ENCODE measurements around the gene EPHX1. TPM values are rescaled to one million over a fixed set of nuclear protein-coding genes. Genes with fewer than 3 reads are reported as not detected.

EPHX1 gene
- polyA plus RNA-seq, 2 of the 4 experiments (the other 2 are of a cell fraction), result 150 to 252 TPM

DNA sequence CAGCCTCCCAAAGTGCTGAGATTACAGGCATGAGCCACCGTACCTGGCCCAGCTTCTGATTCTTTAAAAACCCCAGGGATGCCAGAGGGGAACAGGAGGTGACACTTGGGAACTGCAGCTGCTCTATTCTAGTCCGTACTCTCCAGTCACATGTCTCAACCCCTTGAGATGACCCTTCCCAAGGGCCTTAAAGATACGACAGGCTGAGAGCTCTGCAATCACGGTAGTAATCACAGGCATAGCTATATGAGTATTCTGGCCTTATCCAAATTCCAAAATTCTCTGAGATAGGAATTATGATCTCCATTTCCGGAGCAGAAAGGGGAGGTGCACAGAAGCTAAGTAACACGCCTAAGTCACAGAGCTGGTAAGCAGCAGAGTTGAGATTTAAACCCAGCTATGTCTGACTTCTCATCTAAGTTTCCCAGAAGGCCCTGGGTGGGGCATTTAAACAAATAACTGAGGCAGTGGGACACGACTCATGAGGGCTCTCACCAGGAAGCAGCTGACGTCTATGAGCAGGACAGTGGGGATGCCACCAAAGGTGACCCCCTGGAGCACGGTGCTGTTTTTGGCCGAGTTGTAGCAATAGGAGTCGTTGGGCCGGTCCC, 67.1 kb downstream of the EPHX1 start:
- ChIA-PET CTCF (interaction anchor here (0.5 to 19.4 kb wide), 19 partner anchors 11 to 402 kb away, joined by 3 to 207 read pairs (median 3); partner anchors contain the start of gene LEFTY1), POLR2A (no interaction called here)
- no peaks in the 10 kb centered on the region for H3K9me3 ChIP-seq
- TF ChIP-seq SREBF2 (IDR thresholded peaks at IDR 0.05) (no peak), KDM1A (IDR thresholded peaks at IDR 0.05; ENCODE audit: low read depth) (no peak), ESRRA (IDR thresholded peaks at IDR 0.05; ENCODE audit: borderline replicate concordance, low read length) (no peak), CEBPB (IDR thresholded peaks at IDR 0.05) (no peak), HOXA7 (CRISPR knock-in tag; IDR thresholded peaks at IDR 0.05) (no peak), EHMT2 (IDR thresholded peaks at IDR 0.05; ENCODE audit: low read depth) (no peak), RARB (CRISPR knock-in tag; IDR thresholded peaks at IDR 0.05) (no peak), MAFK (IDR thresholded peaks at IDR 0.05; ENCODE audit: partially characterized antibody) (no peak), ZSCAN20 (CRISPR knock-in tag; IDR thresholded peaks at IDR 0.05) (no peak), RAD21 (conservative IDR thresholded peaks at IDR 0.05 in 1 of 2, IDR thresholded peaks at IDR 0.05 in 1 of 2) (no peak)
- WGBS (ENCODE audit: missing lambda C conversion rate), result 90% methylated on average over 12 of the region's 12 CpGs
- H3K4me2 ChIP-seq, result no peak overlapping the region
- no peak overlapping the region for H3K4me3 ChIP-seq
- H3K27ac ChIP-seq, result no peak overlapping the region
- FAIRE-seq (no peak), ATAC-seq (no peak), DNase-seq (ENCODE audit: low read depth in 1 of 2, low spot score in 1 of 2) (no peak)
- peaks cover 28% of the 10 kb centered on the region for H3K4me1 ChIP-seq

DNA sequence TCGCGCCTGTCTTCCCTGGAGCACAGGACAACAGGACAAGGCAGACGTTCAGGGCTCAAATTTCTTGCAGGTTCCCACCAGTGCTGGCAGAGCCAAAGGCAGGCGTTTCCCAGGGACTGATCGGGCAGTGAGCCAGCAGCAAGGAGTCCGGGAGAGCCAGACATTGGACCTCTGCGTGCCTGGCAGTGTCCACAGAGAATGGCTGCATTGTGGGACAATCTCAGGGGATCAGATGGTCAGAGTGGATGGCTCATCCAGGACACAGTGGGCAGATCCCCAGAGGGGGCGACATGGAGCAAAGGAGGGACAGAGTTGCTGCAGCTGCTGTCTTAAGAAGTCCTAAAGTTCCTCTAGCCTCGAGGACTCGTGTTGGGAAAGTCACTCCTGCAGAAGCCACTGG, 67.7 kb downstream of the EPHX1 start:
- DNase-seq (ENCODE audit: low read depth in 1 of 2, low spot score in 1 of 2) (peak; percentile 56 to 64), FAIRE-seq (no peak), ATAC-seq (peak; percentile 65)
- H3K9me3 ChIP-seq, result no peaks in the 10 kb centered on the region
- no peak overlapping the region for H3K27ac ChIP-seq
- no peak overlapping the region for H3K4me2 ChIP-seq
- CTCF ChIA-PET, result interaction anchor here (0.5 to 19.4 kb wide), 20 partner anchors 12 to 403 kb away, joined by 3 to 207 read pairs (median 4); partner anchors contain the start of gene LEFTY1
- peaks cover 22% of the 10 kb centered on the region; the same call in 2 of the 3 replicates for H3K4me1 ChIP-seq
- 65% methylated on average over 9 of the region's 10 CpGs for WGBS (ENCODE audit: missing lambda C conversion rate)
- no peak overlapping the region for H3K4me3 ChIP-seq
- POLR2A ChIA-PET, result no interaction called here
- TF ChIP-seq RAD21 (conservative IDR thresholded peaks at IDR 0.05 in 1 of 2, IDR thresholded peaks at IDR 0.05 in 1 of 2) (peak in 1 of 2 experiments; percentile 43; a peak in 3 of 5 replicates), CTCF (IDR thresholded peaks at IDR 0.05) (peak; percentile 51), ZNF302 (CRISPR knock-in tag; IDR thresholded peaks at IDR 0.05) (no peak)

DNA sequence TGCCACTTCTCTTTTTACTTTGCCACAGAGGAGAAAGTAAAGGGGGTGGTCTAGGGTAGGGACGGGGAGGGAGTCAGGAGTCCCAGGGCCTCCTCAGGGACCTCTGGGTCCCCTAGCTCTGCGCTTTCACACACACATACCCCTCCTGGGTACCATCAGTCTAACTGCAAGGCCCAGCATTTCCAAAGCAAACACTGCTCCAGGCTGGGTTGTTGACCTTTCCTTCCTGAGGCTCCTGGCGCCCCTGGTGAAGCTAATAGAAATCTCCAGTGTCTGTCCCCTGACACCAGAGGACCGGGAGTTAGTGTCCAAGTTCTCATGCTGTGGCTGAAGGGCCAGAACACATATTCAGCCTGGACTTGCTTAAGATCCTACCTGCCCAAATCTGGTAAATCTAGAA, 68.4 kb downstream of the EPHX1 start:
- CTCF ChIA-PET, result interaction anchor here (0.7 to 19.4 kb wide), 13 partner anchors 12 to 403 kb away, joined by 3 to 207 read pairs (median 4); no protein-coding TSS in a partner anchor
- POLR2A ChIA-PET, result no interaction called here

DNA sequence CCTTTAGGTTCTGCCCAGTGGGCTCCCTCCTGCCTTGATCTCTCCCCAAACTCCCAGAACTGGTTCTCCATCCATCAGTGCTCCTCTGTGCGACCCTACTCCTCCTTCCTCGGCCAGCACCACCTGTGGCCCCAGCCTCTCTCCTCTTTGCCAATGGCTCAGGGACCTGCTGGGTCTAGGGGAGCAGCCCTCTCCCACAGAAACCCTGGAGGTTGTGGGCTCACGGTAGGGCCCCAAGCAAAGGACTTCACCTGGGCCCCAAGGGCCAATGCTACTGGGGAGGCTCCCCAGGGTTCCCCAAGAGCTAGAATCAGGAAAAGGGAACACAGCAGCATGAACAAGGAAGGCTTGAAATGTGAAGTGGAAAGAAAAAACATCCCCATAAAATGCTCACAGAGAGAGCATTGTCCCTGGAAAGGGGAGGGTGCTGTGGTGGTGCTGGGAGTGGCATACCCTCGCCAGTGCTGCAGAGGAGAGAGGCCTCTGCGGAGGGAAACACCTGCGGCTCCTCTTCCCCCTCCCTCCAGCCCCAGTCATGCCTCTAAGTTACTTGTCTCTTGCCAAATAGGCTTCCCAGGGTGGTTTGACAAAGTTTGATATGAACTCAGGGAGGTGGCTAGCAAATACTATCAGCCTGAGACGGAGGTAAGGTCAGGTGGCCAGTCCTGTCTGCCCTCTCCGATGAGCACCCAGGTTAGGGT, 69.7 kb downstream of the EPHX1 start:
- WGBS (ENCODE audit: missing lambda C conversion rate), result 87% methylated on average over 8 of the region's 8 CpGs
- CTCF ChIA-PET, result interaction anchor here (0.6 to 19.4 kb wide), 8 partner anchors 9 to 408 kb away, joined by 3 to 207 read pairs (median 6); no protein-coding TSS in a partner anchor
- ATAC-seq (no peak), FAIRE-seq (no peak), DNase-seq (ENCODE audit: low read depth in 1 of 2, low spot score in 1 of 2) (no peak)
- no peaks in the 10 kb centered on the region for H3K9me3 ChIP-seq
- peaks cover 29% of the 10 kb centered on the region for H3K4me1 ChIP-seq
- no peak overlapping the region for H3K4me3 ChIP-seq
- POLR2A ChIA-PET, result no interaction called here
- no peak overlapping the region for H3K27ac ChIP-seq
- H3K4me2 ChIP-seq, result no peak overlapping the region
- no peak for TF ChIP-seq HOXB5 (CRISPR knock-in tag; IDR thresholded peaks at IDR 0.05)
- no peak for TF ChIP-seq NR3C1 (IDR thresholded peaks at IDR 0.05)
- no peak for TF ChIP-seq HES2 (IDR thresholded peaks at IDR 0.05)
- TF ChIP-seq GATA3 (IDR thresholded peaks at IDR 0.05; ENCODE audit: borderline replicate concordance), result no peak
- no peak for TF ChIP-seq RFX5 (IDR thresholded peaks at IDR 0.05)
- TF ChIP-seq BHLHE40 (IDR thresholded peaks at IDR 0.05; ENCODE audit: low read depth, low read length), result no peak
- TF ChIP-seq, protein P1, sequence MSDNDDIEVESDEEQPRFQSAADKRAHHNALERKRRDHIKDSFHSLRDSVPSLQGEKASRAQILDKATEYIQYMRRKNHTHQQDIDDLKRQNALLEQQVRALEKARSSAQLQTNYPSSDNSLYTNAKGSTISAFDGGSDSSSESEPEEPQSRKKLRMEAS (IDR thresholded peaks at IDR 0.05), result no peak
- TF ChIP-seq RAD21 (conservative IDR thresholded peaks at IDR 0.05 in 1 of 2, IDR thresholded peaks at IDR 0.05 in 1 of 2), result no peak
- TF ChIP-seq, protein P2, sequence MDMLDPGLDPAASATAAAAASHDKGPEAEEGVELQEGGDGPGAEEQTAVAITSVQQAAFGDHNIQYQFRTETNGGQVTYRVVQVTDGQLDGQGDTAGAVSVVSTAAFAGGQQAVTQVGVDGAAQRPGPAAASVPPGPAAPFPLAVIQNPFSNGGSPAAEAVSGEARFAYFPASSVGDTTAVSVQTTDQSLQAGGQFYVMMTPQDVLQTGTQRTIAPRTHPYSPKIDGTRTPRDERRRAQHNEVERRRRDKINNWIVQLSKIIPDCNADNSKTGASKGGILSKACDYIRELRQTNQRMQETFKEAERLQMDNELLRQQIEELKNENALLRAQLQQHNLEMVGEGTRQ (IDR thresholded peaks at IDR 0.05), result no peak
- TF ChIP-seq, protein P3, sequence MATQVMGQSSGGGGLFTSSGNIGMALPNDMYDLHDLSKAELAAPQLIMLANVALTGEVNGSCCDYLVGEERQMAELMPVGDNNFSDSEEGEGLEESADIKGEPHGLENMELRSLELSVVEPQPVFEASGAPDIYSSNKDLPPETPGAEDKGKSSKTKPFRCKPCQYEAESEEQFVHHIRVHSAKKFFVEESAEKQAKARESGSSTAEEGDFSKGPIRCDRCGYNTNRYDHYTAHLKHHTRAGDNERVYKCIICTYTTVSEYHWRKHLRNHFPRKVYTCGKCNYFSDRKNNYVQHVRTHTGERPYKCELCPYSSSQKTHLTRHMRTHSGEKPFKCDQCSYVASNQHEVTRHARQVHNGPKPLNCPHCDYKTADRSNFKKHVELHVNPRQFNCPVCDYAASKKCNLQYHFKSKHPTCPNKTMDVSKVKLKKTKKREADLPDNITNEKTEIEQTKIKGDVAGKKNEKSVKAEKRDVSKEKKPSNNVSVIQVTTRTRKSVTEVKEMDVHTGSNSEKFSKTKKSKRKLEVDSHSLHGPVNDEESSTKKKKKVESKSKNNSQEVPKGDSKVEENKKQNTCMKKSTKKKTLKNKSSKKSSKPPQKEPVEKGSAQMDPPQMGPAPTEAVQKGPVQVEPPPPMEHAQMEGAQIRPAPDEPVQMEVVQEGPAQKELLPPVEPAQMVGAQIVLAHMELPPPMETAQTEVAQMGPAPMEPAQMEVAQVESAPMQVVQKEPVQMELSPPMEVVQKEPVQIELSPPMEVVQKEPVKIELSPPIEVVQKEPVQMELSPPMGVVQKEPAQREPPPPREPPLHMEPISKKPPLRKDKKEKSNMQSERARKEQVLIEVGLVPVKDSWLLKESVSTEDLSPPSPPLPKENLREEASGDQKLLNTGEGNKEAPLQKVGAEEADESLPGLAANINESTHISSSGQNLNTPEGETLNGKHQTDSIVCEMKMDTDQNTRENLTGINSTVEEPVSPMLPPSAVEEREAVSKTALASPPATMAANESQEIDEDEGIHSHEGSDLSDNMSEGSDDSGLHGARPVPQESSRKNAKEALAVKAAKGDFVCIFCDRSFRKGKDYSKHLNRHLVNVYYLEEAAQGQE (IDR thresholded peaks at IDR 0.05), result no peak
- TF ChIP-seq EHMT2 (IDR thresholded peaks at IDR 0.05; ENCODE audit: low read depth), result no peak
- no peak for TF ChIP-seq CEBPB (IDR thresholded peaks at IDR 0.05)

More for the DNA sequence above, 68.4 kb downstream of the EPHX1 start:
- Histone ChIP-seq H3K4me3 (no peak overlapping the region), H3K4me2 (no peak overlapping the region), H3K27ac (no peak overlapping the region), H3K9me3 (no peaks in the 10 kb centered on the region), H3K4me1 (peaks cover 21% of the 10 kb centered on the region; the same call in 2 of the 3 replicates)
- FAIRE-seq, result no peak
- WGBS (ENCODE audit: missing lambda C conversion rate), result 81% methylated on average over 4 of the region's 4 CpGs
- no peak for DNase-seq (ENCODE audit: low read depth in 1 of 2, low spot score in 1 of 2)
- no peak for ATAC-seq
- TF ChIP-seq ZNF302 (CRISPR knock-in tag; IDR thresholded peaks at IDR 0.05) (no peak), GATA3 (IDR thresholded peaks at IDR 0.05; ENCODE audit: borderline replicate concordance) (no peak), NFE2L2 (conservative IDR thresholded peaks at IDR 0.05; ENCODE audit: low read length) (no peak)

Measured in A549 (cell line).